HT1080 (cell line): ENCODE measurements around the gene SLC35C1. TPM values are rescaled to one million over a fixed set of nuclear protein-coding genes. Genes with fewer than 3 reads are reported as not detected.

ENCODE experiments used
- total RNA-seq: library from RNA; depleted of rRNA; stranded (reverse); fragments of >200 nt; shearing (Covaris generic); gene quantifications from 2 replicates; pipeline ENCODE4 v1.2.3, GENCODE V29; 2014; rRNA removed

Gene SLC35C1
- total RNA-seq, 1 experiment from 2014 or later, result 11.7 TPM

Other genes with a start within 250 kb of the SLC35C1 start
- gene CHST1, start 139.5 kb upstream of the SLC35C1 start, total RNA-seq, result 2.4 and 2.9 TPM in 2 replicates
- gene CRY2, start 42.3 kb downstream of the SLC35C1 start, total RNA-seq, result 3.9 and 4.1 TPM in 2 replicates
- gene MAPK8IP1, start 80.5 kb downstream of the SLC35C1 start, total RNA-seq, result 21.2 and 24.0 TPM in 2 replicates
- 0.76 and 0.97 TPM in 2 replicates for gene FREY1, start 102.1 kb downstream of the SLC35C1 start, total RNA-seq
- gene PEX16, start 112.7 kb downstream of the SLC35C1 start, total RNA-seq, result 37.3 and 46.0 TPM in 2 replicates
- 0.23 TPM in 1 of 2 replicates, not detected in the other for gene LARGE2, start 117.5 kb downstream of the SLC35C1 start, total RNA-seq